Loucy (cell line): ENCODE data around the gene PAFAH1B1.

ENCODE experiments used
- H2AFZ ChIP-seq: fragments of 200-600 bp; sonication (generic); 2 replicates; pipeline ENCODE4 v1.6.0; 2016; ENCODE audit warnings: antibody characterized with exemption, mild to moderate bottlenecking, low read length, moderate library complexity
- H3F3A ChIP-seq: fragments of 200-600 bp; 2 replicates; pipeline ENCODE4 v1.6.0; 2016; ENCODE audit warnings: antibody characterized with exemption, low read depth, mild to moderate bottlenecking
- H3K27me3 ChIP-seq: fragments of 200-600 bp; sonication (generic); 2 replicates; pipeline ENCODE4 v1.6.1; 2014; ENCODE audit warnings: low read length, mild to moderate bottlenecking; ENCODE audit not compliant: insufficient read depth, poor library complexity, severe bottlenecking
- H3K36me3 ChIP-seq: fragments of 200-600 bp; sonication (generic); 2 replicates; pipeline ENCODE4 v1.6.1; 2016; ENCODE audit warnings: low read length; ENCODE audit not compliant: insufficient read depth
- H3K4me1 ChIP-seq: fragments of 200-600 bp; sonication (generic); 2 replicates; pipeline ENCODE4 v1.5.1; 2014; ENCODE audit warnings: low read length, mild to moderate bottlenecking; ENCODE audit not compliant: insufficient read depth, poor library complexity, severe bottlenecking
- H3K4me2 ChIP-seq: fragments of 200-600 bp; sonication (generic); 2 replicates; pipeline ENCODE4 v1.6.0; 2014; ENCODE audit warnings: antibody characterized with exemption, low read length, low read depth, mild to moderate bottlenecking; ENCODE audit not compliant: poor library complexity, severe bottlenecking
- H3K4me3 ChIP-seq: fragments of 200-600 bp; sonication (generic); 2 replicates; pipeline ENCODE4 v1.5.1; 2014; ENCODE audit warnings: low read length, mild to moderate bottlenecking, mixed read lengths; ENCODE audit not compliant: poor library complexity, severe bottlenecking
- H3K79me2 ChIP-seq: fragments of 200-600 bp; sonication (generic); 2 replicates; pipeline ENCODE4 v1.6.1; 2014; ENCODE audit warnings: low read length; ENCODE audit not compliant: insufficient read depth
- H3K9ac ChIP-seq: fragments of 200-600 bp; sonication (generic); 2 replicates; pipeline ENCODE4 v1.6.0; 2014; ENCODE audit warnings: mild to moderate bottlenecking, low read depth, low read length, moderate library complexity; ENCODE audit not compliant: poor library complexity, severe bottlenecking
- H3K9me2 ChIP-seq: fragments of 200-600 bp; sonication (generic); replicated peaks from 2 replicates; pipeline ENCODE4 v1.6.1; 2016; ENCODE audit warnings: low read depth, low read length, mixed read lengths
- H3K9me3 ChIP-seq: fragments of 200-600 bp; sonication (generic); 2 replicates; pipeline ENCODE4 v1.6.1; 2014; ENCODE audit warnings: mild to moderate bottlenecking, antibody characterized with exemption, low read length, low read depth; ENCODE audit not compliant: insufficient read depth
- H4K20me1 ChIP-seq: fragments of 200-600 bp; sonication (generic); 2 replicates; pipeline ENCODE4 v1.6.0; 2014; ENCODE audit warnings: antibody characterized with exemption, low read length, mild to moderate bottlenecking; ENCODE audit not compliant: insufficient read depth, poor library complexity, severe bottlenecking
- CTCF ChIP-seq: fragments of 200-600 bp; sonication (generic); conservative IDR thresholded peaks from 2 replicates; pipeline ENCODE4 v1.5.1; 2014; ENCODE audit warnings: mild to moderate bottlenecking, antibody characterized with exemption, low read length
- EZH2phosphoT487 ChIP-seq: fragments of 200-600 bp; IDR thresholded peaks from 2 replicates; pipeline ENCODE4 v1.6.1; 2018; ENCODE audit warnings: antibody characterized with exemption, mild to moderate bottlenecking, moderate library complexity, borderline replicate concordance

PAFAH1B1 gene

DNA sequence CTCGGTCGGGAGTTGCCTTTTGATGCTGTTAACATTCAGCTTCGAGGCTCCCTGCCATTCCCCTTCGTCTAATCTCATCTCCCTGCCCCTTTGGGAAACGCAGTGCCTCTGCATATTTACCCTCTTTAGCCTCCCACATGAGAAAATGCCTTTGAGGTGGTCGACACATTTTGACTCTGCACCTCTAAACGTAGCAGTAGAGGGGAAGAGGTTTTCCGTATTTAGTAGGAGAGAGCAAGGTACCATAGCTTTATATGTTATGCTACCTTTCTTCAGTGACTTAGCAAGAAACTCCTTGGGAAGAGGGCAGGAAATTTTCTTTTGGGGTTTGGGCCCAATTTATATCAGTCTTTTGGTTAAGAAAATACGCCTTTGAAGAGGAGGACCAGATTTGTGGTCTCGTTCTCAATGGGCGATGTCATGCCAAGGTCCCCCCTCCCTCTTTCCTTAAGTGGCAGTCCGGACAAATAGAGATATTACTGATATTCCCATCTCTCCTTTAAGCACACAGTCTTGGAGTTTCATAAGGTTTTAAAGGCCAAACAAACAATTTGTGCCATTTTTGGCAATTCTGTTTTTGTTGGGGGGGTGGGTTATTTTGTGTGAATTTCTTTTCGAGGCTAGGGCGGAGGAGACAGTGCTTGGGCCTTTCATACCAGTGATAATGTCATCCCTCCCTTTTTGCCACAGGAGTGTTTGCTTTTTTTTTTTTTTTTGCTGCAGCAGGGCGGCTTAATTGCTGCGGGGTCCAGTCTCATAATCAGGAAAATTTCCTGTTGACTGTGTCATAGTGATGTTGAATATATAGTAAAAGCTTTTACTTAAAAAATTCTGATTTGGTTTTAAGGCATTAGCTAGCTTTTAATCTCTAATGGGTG, 1.5 kb downstream of the PAFAH1B1 start:
- Histone ChIP-seq H3K9me3 (no peaks in the 10 kb centered on the region), H2AFZ (no peak overlapping the region), H3K4me2 (peak overlapping the region; percentile 99), H3K36me3 (no peaks in the 10 kb centered on the region), H3F3A (no peaks in the 10 kb centered on the region), H3K9me2 (no peaks in the 10 kb centered on the region), H3K27me3 (peaks cover 7% of the 10 kb centered on the region), H4K20me1 (peaks cover 59% of the 10 kb centered on the region), H3K79me2 (peaks cover 62% of the 10 kb centered on the region), H3K4me3 (peak overlapping the region; percentile 98), H3K9ac (peak overlapping the region; percentile 95), H3K4me1 (peaks cover 41% of the 10 kb centered on the region)
- TF ChIP-seq EZH2phosphoT487 (no peak), CTCF (no peak)

DNA sequence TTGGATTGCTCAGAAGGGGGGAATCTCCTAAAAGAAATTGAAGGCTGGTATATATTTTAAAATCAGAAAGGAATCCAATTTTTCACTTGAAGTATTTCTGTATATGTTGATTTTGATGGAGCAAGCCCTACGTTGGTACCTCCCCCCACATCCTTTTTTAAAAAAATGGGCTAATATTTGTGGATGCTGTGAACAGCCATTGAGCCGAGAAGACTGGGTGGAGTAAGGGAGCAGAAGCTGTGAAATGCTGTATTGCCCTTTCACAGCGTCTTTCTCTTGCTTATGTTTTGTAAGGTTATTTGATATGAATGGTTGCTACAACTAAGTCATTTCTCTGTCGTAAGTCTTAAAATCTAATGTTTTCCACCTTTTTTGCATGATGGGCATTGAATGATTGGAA, 2.3 kb downstream of the PAFAH1B1 start:
- Histone ChIP-seq H3K4me2 (peak overlapping the region; percentile 99), H4K20me1 (peaks cover 67% of the 10 kb centered on the region), H3K9me2 (no peaks in the 10 kb centered on the region), H3K27me3 (peaks cover 7% of the 10 kb centered on the region), H2AFZ (no peak overlapping the region), H3K79me2 (peaks cover 70% of the 10 kb centered on the region), H3K9me3 (no peaks in the 10 kb centered on the region), H3K9ac (peak overlapping the region; percentile 95), H3K36me3 (no peaks in the 10 kb centered on the region), H3K4me1 (peaks cover 41% of the 10 kb centered on the region), H3K4me3 (peak overlapping the region; percentile 98), H3F3A (no peaks in the 10 kb centered on the region)
- no peak for TF ChIP-seq CTCF
- no peak for TF ChIP-seq EZH2phosphoT487

DNA sequence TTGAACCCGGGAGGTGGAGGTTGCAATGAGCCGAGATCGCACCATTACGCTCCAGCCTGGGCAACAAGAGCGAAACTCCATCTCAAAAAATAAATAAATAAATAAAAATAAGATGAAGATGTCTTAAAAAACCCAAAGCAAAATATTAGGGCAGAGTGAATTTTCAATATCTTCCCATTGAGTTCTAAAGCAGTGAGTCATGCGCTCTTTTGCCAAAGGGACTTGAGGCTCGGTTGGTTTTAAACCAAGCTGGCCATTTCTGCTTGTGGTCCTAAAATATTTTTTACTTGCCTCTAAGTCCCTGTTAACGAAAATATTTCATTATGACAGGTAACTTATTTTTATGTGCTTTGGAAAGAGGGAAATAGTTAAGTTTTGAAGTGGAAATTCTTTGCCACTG, 4.7 kb downstream of the PAFAH1B1 start:
- H3K4me2 ChIP-seq: peak overlapping the region; percentile 99
- no peaks in the 10 kb centered on the region for H3F3A ChIP-seq
- H3K4me3 ChIP-seq: peak overlapping the region; percentile 98
- H3K27me3 ChIP-seq: peaks cover 7% of the 10 kb centered on the region
- peaks cover 94% of the 10 kb centered on the region for H3K79me2 ChIP-seq
- H3K36me3 ChIP-seq: no peaks in the 10 kb centered on the region; the same call in 1 of the 2 replicates
- peaks cover 91% of the 10 kb centered on the region for H4K20me1 ChIP-seq
- no peak overlapping the region for H2AFZ ChIP-seq
- peaks cover 39% of the 10 kb centered on the region for H3K4me1 ChIP-seq
- no peak for TF ChIP-seq CTCF
- no peaks in the 10 kb centered on the region for H3K9me2 ChIP-seq
- no peak overlapping the region for H3K9ac ChIP-seq
- H3K9me3 ChIP-seq: no peaks in the 10 kb centered on the region
